ENCODE data around the gene HOXD9.

Gene HOXD9

DNA sequence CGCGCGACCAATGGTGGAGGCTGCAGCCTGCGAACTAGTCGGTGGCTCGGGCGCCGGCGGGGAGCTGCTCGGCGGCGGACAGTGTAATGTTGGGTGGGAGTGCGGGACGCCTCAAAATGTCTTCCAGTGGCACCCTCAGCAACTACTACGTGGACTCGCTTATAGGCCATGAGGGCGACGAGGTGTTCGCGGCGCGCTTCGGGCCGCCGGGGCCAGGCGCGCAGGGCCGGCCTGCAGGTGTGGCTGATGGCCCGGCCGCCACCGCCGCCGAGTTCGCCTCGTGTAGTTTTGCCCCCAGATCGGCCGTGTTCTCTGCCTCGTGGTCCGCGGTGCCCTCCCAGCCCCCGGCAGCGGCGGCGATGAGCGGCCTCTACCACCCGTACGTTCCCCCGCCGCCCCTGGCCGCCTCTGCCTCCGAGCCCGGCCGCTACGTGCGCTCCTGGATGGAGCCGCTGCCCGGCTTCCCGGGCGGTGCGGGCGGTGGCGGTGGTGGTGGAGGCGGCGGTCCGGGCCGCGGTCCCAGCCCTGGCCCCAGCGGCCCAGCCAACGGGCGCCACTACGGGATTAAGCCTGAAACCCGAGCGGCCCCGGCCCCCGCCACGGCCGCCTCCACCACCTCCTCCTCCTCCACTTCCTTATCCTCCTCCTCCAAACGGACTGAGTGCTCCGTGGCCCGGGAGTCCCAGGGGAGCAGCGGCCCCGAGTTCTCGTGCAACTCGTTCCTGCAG lies at the start of gene HOXD9:
Gene HOXD9, plus strand, starts transcription at position 37 of the 728 bp plus-strand sequence. Its CDS starts 50 bp downstream, at position 87.
- in situ Hi-C loops (cut with MboI; ENCODE audit: low sequenced_read_pairs), result loop anchor here (25.0 kb wide), 1 partner anchor 1189 kb away; no protein-coding TSS in a partner anchor

DNA sequence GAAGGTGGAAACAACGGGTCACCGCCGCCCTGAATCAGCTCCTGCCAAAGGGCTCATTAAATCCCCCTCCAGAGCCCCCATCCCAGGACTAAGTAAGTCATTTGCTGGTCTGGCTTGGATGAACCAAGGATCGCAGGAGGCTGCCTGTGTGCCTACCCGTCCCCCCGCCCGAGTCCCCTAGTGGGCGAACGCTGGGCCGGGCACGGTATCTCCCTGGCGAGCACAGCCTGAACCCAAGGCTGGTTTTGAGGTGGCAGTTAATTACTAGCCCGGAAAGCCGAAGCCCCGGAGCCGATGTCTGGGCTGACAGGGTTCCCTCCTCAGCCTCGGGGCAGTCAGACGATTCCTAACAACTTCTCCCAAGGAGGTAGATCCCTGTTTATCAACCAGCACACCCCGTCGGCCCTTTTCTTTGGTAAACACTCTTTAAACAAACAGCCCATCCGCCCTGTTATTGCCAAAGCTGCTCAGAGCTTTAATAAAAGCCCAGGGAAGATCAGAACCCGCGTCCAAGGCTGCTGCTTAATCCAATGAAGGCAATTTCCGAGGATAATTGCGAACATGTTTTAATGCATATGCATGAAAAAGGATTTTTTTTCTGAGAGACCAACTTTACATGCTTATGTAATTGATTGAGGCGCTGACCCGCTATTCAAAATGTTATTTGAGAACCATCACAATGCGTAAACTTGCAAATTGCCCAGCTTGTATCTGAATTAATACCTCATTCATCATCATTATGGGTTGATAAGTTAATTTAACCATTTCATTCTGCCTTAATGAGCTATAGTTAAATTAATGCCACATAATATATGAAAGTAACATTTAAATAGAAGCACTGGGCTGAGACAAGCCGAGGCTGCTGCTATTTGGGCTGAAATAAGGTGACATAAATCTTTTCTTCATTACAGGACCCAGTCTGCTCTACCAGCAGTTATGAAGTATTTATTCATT lies 49.3 kb upstream of the HOXD9 start:
- in situ Hi-C loops (cut with MboI; ENCODE audit: low sequenced_read_pairs), result no loop called here

DNA sequence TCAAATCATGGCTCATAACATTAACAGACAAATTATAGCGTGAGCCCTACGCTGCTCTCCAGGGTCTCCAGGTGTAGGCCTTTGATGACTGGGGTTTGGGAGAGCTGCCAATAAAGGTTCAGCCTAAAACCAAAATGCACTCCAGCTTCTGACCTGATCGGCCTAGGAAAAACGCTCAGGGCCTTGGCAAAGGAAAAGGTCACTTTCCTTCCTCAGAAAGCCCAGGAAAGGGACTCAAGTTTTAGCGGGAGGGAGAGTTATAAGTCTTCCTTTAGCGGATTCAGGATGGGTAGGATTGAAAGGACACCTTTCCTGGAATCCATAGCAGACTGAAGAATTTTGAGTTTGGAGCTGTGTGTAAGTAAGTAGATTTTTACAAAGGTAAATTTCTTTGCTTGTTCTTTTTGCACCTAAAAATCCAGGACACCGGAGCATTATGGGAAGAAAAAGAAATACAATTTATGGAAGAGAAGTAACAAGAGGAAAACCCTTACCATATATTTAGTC lies 47.5 kb upstream of the HOXD9 start:
- in situ Hi-C loops (cut with MboI; ENCODE audit: low sequenced_read_pairs), result loop anchor here (25.0 kb wide), 2 partner anchors 388 to 713 kb away; no protein-coding TSS in a partner anchor

- in situ Hi-C loops (cut with MboI; ENCODE audit: low sequenced_read_pairs), result loop anchor here (25.0 kb wide), 2 partner anchors 388 to 713 kb away; no protein-coding TSS in a partner anchor
Measured at GRCh38 chr2:176075481-176075880, 47.0 kb upstream of the HOXD9 start.

GRCh38 chr2:176076063-176076462 lies 46.5 kb upstream of the HOXD9 start:
- in situ Hi-C loops (cut with MboI; ENCODE audit: low sequenced_read_pairs), result loop anchor here (25.0 kb wide), 2 partner anchors 389 to 714 kb away; no protein-coding TSS in a partner anchor

GRCh38 chr2:176076796-176077195 lies 45.7 kb upstream of the HOXD9 start:
- in situ Hi-C loops (cut with MboI; ENCODE audit: low sequenced_read_pairs), result loop anchor here (25.0 kb wide), 2 partner anchors 389 to 714 kb away; no protein-coding TSS in a partner anchor

- in situ Hi-C loops (cut with MboI; ENCODE audit: low sequenced_read_pairs), result loop anchor here (25.0 kb wide), 2 partner anchors 391 to 716 kb away; no protein-coding TSS in a partner anchor
Measured at GRCh38 chr2:176078541-176079284, 43.8 kb upstream of the HOXD9 start.

DNA sequence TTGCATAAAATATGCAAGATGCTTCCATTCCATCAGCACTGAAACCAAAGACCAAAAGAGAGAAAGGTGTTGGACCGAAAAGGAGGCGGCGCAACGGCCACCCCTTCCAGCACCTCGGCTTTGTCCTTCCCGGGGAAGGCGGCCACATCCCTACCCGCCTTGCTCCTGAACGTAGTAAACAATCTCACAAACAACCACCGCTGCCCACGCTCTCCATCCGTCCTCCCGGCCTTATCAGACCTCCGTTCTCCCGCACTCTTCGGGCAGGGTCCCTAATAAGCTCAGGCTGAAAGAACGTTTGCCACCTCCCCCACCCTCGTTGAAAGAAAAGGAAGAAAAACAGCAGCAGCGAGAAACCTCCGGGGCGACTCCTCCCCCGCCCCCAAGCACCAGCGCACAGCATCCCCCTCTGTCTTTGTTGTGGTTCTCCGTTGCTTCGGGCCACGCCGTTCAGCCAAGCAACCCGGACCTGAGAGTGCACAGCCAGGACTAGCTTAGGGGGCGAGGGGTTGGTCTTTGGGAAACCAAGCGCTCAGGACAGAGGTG lies 43.2 kb upstream of the HOXD9 start:
- in situ Hi-C loops (cut with MboI; ENCODE audit: low sequenced_read_pairs), result loop anchor here (25.0 kb wide), 2 partner anchors 392 to 717 kb away; no protein-coding TSS in a partner anchor

GRCh38 chr2:176079831-176080539 lies 42.5 kb upstream of the HOXD9 start:
- in situ Hi-C loops (cut with MboI; ENCODE audit: low sequenced_read_pairs), result loop anchor here (25.0 kb wide), 2 partner anchors 393 to 718 kb away; no protein-coding TSS in a partner anchor

GRCh38 chr2:176080540-176081375 lies 41.8 kb upstream of the HOXD9 start:
- in situ Hi-C loops (cut with MboI; ENCODE audit: low sequenced_read_pairs), result loop anchor here (25.0 kb wide), 2 partner anchors 393 to 718 kb away; no protein-coding TSS in a partner anchor

GRCh38 chr2:176081376-176081836 lies 41.1 kb upstream of the HOXD9 start:
- in situ Hi-C loops (cut with MboI; ENCODE audit: low sequenced_read_pairs), result loop anchor here (25.0 kb wide), 2 partner anchors 394 to 719 kb away; no protein-coding TSS in a partner anchor

- in situ Hi-C loops (cut with MboI; ENCODE audit: low sequenced_read_pairs), result loop anchor here (25.0 kb wide), 2 partner anchors 395 to 720 kb away; no protein-coding TSS in a partner anchor
Measured at GRCh38 chr2:176081837-176082524, 40.5 kb upstream of the HOXD9 start.

DNA sequence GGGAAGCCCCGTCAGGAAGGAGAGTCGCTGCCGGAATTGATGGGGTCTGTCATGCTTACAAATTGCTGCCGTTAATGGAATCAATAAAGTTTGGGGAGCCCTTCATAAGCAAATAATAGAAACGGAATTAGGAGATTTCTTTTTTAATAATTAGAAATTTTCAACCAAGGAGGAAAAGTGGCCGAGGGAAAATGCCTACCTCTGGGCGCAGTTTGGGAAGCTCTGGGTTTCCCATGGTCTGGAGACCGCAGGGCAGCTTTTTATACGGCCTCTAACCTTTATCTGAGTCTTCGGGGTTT lies 40.0 kb upstream of the HOXD9 start:
- in situ Hi-C loops (cut with MboI; ENCODE audit: low sequenced_read_pairs), result loop anchor here (25.0 kb wide), 2 partner anchors 395 to 720 kb away; no protein-coding TSS in a partner anchor

GRCh38 chr2:176082824-176083751 lies 39.4 kb upstream of the HOXD9 start:
- in situ Hi-C loops (cut with MboI; ENCODE audit: low sequenced_read_pairs), result loop anchor here (25.0 kb wide), 2 partner anchors 396 to 721 kb away; no protein-coding TSS in a partner anchor

DNA sequence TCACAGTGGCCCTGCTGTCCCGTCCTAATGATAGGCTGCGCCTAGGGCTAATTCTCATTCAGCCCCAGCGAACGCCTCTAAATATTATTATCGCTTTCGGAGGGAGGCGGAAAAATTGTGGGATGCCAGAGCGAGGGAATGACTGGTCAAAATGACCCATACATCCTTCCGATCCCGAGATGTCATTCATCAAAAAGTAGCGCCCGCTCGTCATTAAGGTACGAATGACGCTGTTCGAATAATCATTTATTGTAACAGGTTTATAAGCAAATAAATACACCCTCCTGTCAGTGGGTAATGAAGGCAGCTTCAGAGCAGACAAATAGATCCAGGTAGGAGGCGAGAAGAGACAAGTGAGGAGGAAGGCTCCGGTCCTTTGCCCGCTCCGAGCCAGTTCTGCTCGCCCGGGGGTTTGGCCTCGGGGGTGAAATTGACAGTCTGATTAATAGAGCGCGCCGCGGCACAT lies 38.7 kb upstream of the HOXD9 start, which contains the start of gene EVX2:
Gene EVX2, minus strand, starts transcription at position 167 of the 466 bp plus-strand sequence. CDS start 186 bp downstream, outside the sequence.
- in situ Hi-C loops (cut with MboI; ENCODE audit: low sequenced_read_pairs), result loop anchor here (25.0 kb wide), 2 partner anchors 397 to 722 kb away; no protein-coding TSS in a partner anchor

DNA sequence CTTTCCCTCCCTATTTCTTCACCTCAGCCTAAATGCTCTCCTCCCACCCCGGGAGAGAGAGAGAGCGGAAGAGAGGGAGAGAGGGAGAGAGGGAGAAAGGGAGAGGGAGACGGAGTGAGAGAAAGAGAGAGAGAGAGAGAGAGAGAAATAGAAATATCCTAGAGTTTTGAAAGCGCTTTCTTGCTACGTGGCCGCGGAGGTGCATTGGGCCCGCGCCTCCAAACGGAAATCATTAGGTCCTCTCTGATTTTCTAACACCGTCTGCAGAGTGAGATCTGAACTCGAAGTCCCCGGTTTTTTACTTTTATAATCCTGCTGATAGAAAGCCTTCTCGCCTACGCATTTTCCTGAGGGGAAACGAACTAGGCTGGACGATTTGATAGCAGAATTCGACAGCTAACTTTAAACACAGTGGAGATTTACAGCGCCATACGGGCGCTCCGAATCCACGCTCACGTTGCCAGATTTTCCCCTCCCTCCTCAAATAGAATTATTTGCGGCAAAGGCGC lies 37.9 kb upstream of the HOXD9 start:
- in situ Hi-C loops (cut with MboI; ENCODE audit: low sequenced_read_pairs), result loop anchor here (25.0 kb wide), 2 partner anchors 397 to 722 kb away; no protein-coding TSS in a partner anchor
